Astrocyte (in vitro differentiated cells and primary cell): ENCODE data around the gene RFC2. TPM values are rescaled to one million over a fixed set of nuclear protein-coding genes. Genes with fewer than 3 reads are reported as not detected.
"Not testable (repeated sequence)": the region's sequence is repeated elsewhere in the genome, so short reads cannot be mapped to it uniquely, and the experiment has no call there.

Experiments used
- DNase-seq: peaks from one replicate; pipeline ENCODE4 v3.0.0-alpha.2; 2010; ENCODE audit warnings: low read depth
- FAIRE-seq: peaks from 2 replicates; lab custom pipeline; 2011; peaks lifted over from hg19 to GRCh38; lab: Jason Lieb, UNC
- H2AFZ ChIP-seq: 2 replicates; pipeline ENCODE4 v1.6.0; 2012; ENCODE audit warnings: low read depth, low read length, inconsistent platforms
- H3K27ac ChIP-seq: 2 replicates; pipeline ENCODE4 v1.5.1; 2011; ENCODE audit warnings: low read depth, low read length, inconsistent platforms
- H3K27me3 ChIP-seq: 2 replicates; pipeline ENCODE4 v1.6.0; 2011; ENCODE audit warnings: low read length, inconsistent platforms; ENCODE audit not compliant: insufficient read depth
- H3K36me3 ChIP-seq: 2 replicates; pipeline ENCODE4 v1.5.1; 2011; ENCODE audit warnings: low read length, inconsistent platforms; ENCODE audit not compliant: insufficient read depth
- H3K4me1 ChIP-seq: 2 replicates; pipeline ENCODE4 v1.5.1; 2011; ENCODE audit warnings: low read length, inconsistent platforms; ENCODE audit not compliant: insufficient read depth
- H3K4me2 ChIP-seq: 2 replicates; pipeline ENCODE4 v1.6.0; 2012; ENCODE audit warnings: low read length, inconsistent platforms
- H3K4me3 ChIP-seq: 2 replicates; pipeline ENCODE4 v1.5.1; 2011; ENCODE audit warnings: low read depth, mild to moderate bottlenecking, low read length, inconsistent platforms; ENCODE audit not compliant: insufficient read depth
- H3K79me2 ChIP-seq: 2 replicates; pipeline ENCODE4 v1.6.0; 2012; ENCODE audit warnings: mild to moderate bottlenecking, low read length, inconsistent platforms; ENCODE audit not compliant: insufficient read depth
- H3K9ac ChIP-seq: 2 replicates; pipeline ENCODE4 v1.6.0; 2012; ENCODE audit warnings: mild to moderate bottlenecking, low read length, inconsistent platforms
- H3K9me3 ChIP-seq: 2 replicates; pipeline ENCODE4 v1.5.1; 2012; ENCODE audit warnings: low read depth, mild to moderate bottlenecking, low read length, inconsistent platforms; ENCODE audit not compliant: insufficient read depth
- H4K20me1 ChIP-seq: 2 replicates; pipeline ENCODE4 v1.6.0; 2012; ENCODE audit warnings: low read length, inconsistent platforms; ENCODE audit not compliant: insufficient read depth
- H3K27ac Mint-ChIP-seq: one replicate; pipeline ENCODE4 v1.8.0; 2021; ENCODE audit warnings: mild to moderate bottlenecking, mixed read lengths; ENCODE audit not compliant: unreplicated experiment
- H3K27me3 Mint-ChIP-seq: one replicate; pipeline ENCODE4 v1.8.0; 2021; ENCODE audit warnings: low read depth, mixed read lengths; ENCODE audit not compliant: unreplicated experiment
- H3K36me3 Mint-ChIP-seq: one replicate; pipeline ENCODE4 v1.8.0; 2021; ENCODE audit warnings: low read depth, mixed read lengths; ENCODE audit not compliant: unreplicated experiment
- H3K4me1 Mint-ChIP-seq: one replicate; pipeline ENCODE4 v1.8.0; 2021; ENCODE audit warnings: low read depth, mixed read lengths; ENCODE audit not compliant: unreplicated experiment
- H3K4me3 Mint-ChIP-seq: one replicate; pipeline ENCODE4 v1.8.0; 2021; ENCODE audit warnings: mild to moderate bottlenecking, moderate library complexity, mixed read lengths; ENCODE audit not compliant: unreplicated experiment
- H3K9me3 Mint-ChIP-seq: one replicate; pipeline ENCODE4 v1.8.0; 2021; ENCODE audit warnings: mild to moderate bottlenecking, mixed read lengths; ENCODE audit not compliant: unreplicated experiment
- CTCF ChIP-seq: IDR thresholded peaks from 2 replicates; pipeline ENCODE4 v1.5.1; 2011; ENCODE audit warnings: low read depth, mild to moderate bottlenecking, inconsistent platforms, low read length, moderate library complexity; ENCODE audit not compliant: insufficient read depth
- EZH2 ChIP-seq: IDR thresholded peaks from 2 replicates; pipeline ENCODE4 v1.6.1; 2012; ENCODE audit warnings: mild to moderate bottlenecking, low read length, inconsistent platforms; ENCODE audit not compliant: insufficient read depth
- total RNA-seq: library from RNA; stranded (reverse); gene quantifications from 2 replicates; pipeline ENCODE4 v1.2.1, GENCODE V29; 2021

Gene RFC2
- total RNA-seq, 1 donor from 2014 or later, result 12.3 TPM

GRCh38 chr7:74256491-74257408 lies 2.6 kb upstream of the RFC2 start:
- peak overlapping the region; percentile 58 for H3K4me3 Mint-ChIP-seq
- peaks cover 10% of the 10 kb centered on the region for H3K4me1 Mint-ChIP-seq
- Histone ChIP-seq H2AFZ (peak overlapping the region; percentile 42), H3K4me1 (peaks cover 22% of the 10 kb centered on the region), H3K4me3 (no peak overlapping the region), H3K4me2 (peak overlapping the region; percentile 52), H3K9me3 (no peaks in the 10 kb centered on the region), H3K27ac (peak overlapping the region; percentile 54), H4K20me1 (no peaks in the 10 kb centered on the region), H3K27me3 (no peaks in the 10 kb centered on the region), H3K36me3 (no peaks in the 10 kb centered on the region), H3K9ac (peak overlapping the region; percentile 55), H3K79me2 (peaks cover 20% of the 10 kb centered on the region)
- DNase-seq, result peak; percentile 64
- no peaks in the 10 kb centered on the region for H3K36me3 Mint-ChIP-seq
- H3K27me3 Mint-ChIP-seq, result no peaks in the 10 kb centered on the region
- H3K27ac Mint-ChIP-seq, result peak overlapping the region; percentile 84
- no peak for TF ChIP-seq EZH2
- no peak for TF ChIP-seq CTCF
- H3K9me3 Mint-ChIP-seq, result no peaks in the 10 kb centered on the region
- no peak for FAIRE-seq

- H3K4me2 ChIP-seq, result peak overlapping the region; percentile 82
- peaks cover 20% of the 10 kb centered on the region for H3K79me2 ChIP-seq
- not testable (repeated sequence) for H3K27ac Mint-ChIP-seq, H3K4me3 ChIP-seq, H3K27ac ChIP-seq, H3K27me3 Mint-ChIP-seq, H3K36me3 ChIP-seq, FAIRE-seq, H4K20me1 ChIP-seq, H3K27me3 ChIP-seq, H3K9me3 Mint-ChIP-seq, DNase-seq, H2AFZ ChIP-seq, H3K9me3 ChIP-seq, H3K36me3 Mint-ChIP-seq, H3K4me1 Mint-ChIP-seq, H3K9ac ChIP-seq
- peak overlapping the region; percentile 98 for H3K4me3 Mint-ChIP-seq
- peaks cover 22% of the 10 kb centered on the region for H3K4me1 ChIP-seq
These were observed 1.3 kb upstream of the RFC2 start for GRCh38 chr7:74255461-74255860.

GRCh38 chr7:74254858-74255379 lies 720 bp upstream of the RFC2 start:
- Histone ChIP-seq H3K4me1 (peaks cover 22% of the 10 kb centered on the region), H3K27ac (peak overlapping the region; percentile 94), H3K4me3 (peak overlapping the region; percentile 89), H3K36me3 (peaks cover 6% of the 10 kb centered on the region), H3K4me2 (peak overlapping the region; percentile 82), H4K20me1 (no peaks in the 10 kb centered on the region), H2AFZ (peak overlapping the region; percentile 92), H3K9me3 (no peaks in the 10 kb centered on the region), H3K9ac (peak overlapping the region; percentile 96), H3K79me2 (peaks cover 20% of the 10 kb centered on the region), H3K27me3 (no peaks in the 10 kb centered on the region)
- Mint-ChIP-seq H3K9me3 (no peaks in the 10 kb centered on the region), H3K36me3 (peaks cover 5% of the 10 kb centered on the region), H3K4me3 (peak overlapping the region; percentile 98), H3K27me3 (no peaks in the 10 kb centered on the region), H3K4me1 (peaks cover 10% of the 10 kb centered on the region), H3K27ac (peak overlapping the region; percentile 94)
- TF ChIP-seq EZH2 (no peak), CTCF (no peak)
- no peak for DNase-seq
- FAIRE-seq, result no peak
